ENCODE measurements around the gene LRMDA. TPM values are rescaled to one million over a fixed set of nuclear protein-coding genes. Genes with fewer than 3 reads are reported as not detected.

LRMDA gene
- total and polyA plus RNA-seq, 2 of the 8 experiments (the other 6 are each of a cell fraction or from before 2014, with no cell fraction given), result 0.86 to 2.8 TPM

DNA sequence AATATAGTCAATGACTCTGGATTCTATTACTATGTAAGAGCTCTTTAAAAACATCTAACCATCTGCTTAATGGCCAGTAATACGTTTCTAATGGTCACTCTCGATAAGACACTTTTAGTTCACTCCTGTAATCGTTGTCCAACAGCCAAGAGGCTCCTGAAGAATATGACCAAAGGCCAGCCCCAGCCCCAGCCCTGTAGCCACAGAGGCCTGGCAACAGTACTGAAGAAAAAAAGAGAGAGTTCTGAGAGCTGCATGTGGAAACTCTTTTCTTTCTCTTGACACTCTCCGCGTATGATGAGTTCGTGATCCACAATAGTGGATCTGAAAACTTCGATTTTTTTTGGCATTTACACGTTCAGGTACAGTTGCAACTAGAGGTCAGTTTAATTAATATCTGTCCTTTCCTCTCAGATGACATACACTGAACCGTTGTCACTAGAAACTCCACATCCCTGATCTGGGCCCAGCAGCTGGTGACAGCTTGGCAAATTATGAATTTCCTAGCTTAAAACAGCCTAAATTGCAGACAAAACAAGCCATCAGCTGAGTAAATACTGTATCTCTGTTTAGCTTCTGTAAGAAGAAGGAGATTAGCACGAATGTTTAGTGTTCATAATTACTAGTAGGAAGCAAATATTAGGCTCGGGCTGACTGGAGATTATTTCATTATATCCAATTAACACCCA, 456.7 kb downstream of the LRMDA start (continued):
- TF ChIP-seq FOSL1 (IDR thresholded peaks at IDR 0.05; ENCODE audit: insufficient read depth, low read depth, low read length), result no peak
